ENCODE data around the gene NEDD8. TPM values are rescaled to one million over a fixed set of nuclear protein-coding genes. Genes with fewer than 3 reads are reported as not detected.
A peak's percentile ranks its signal among the peaks of the same experiment; 100 is the strongest.

The NEDD8 gene
- total RNA-seq, 1 experiment from 2014 or later = 214 TPM

GRCh38 chr14:24182110-24182882 is 49.9 kb downstream of the NEDD8 start:
- Histone ChIP-seq H2AFZ (ENCODE audit: low read length) (no peak overlapping the region), H3K4me1 (ENCODE audit: insufficient read depth, low read length) (no peaks in the 10 kb centered on the region), H3K4ac (ENCODE audit: low read depth, low read length) (no peak overlapping the region), H3K9me3 (ENCODE audit: control insufficient read depth, low read depth, low read length) (no peaks in the 10 kb centered on the region), H3K9ac (ENCODE audit: extremely low read depth, insufficient read length, low read length) (no peak overlapping the region), H3K23me2 (ENCODE audit: insufficient read length, low read depth, low read length, poor library complexity, severe bottlenecking) (no peaks in the 10 kb centered on the region), H2BK5ac (ENCODE audit: insufficient read length, low read length) (no peak overlapping the region), H2BK20ac (ENCODE audit: low read depth, low read length, poor library complexity, severe bottlenecking) (no peak overlapping the region), H3K56ac (ENCODE audit: insufficient read length, low read depth, low read length) (no peak overlapping the region), H4K5ac (ENCODE audit: insufficient read length, low read depth, low read length) (no peak overlapping the region), H3K4me2 (ENCODE audit: insufficient read depth, insufficient read length, low read length) (no peak overlapping the region), H3K79me2 (ENCODE audit: insufficient read depth, low read length) (no peaks in the 10 kb centered on the region), H4K91ac (ENCODE audit: insufficient read length, low read depth, low read length) (no peak overlapping the region), H3K23ac (ENCODE audit: insufficient read length, low read depth, low read length) (no peak overlapping the region), H2AK5ac (ENCODE audit: insufficient read length, low read length) (no peak overlapping the region), H4K8ac (replicated peaks; ENCODE audit: insufficient read length, low read depth, low read length) (no peak overlapping the region), H3K18ac (ENCODE audit: insufficient read length, low read depth, low read length) (no peak overlapping the region), H3K79me1 (ENCODE audit: insufficient read depth, low read depth, low read length, poor library complexity, severe bottlenecking) (peaks cover 1% of the 10 kb centered on the region), H3K27ac (ENCODE audit: insufficient read length, low read depth, low read length) (no peak overlapping the region), H2BK120ac (ENCODE audit: low read depth, low read length, poor library complexity, severe bottlenecking) (no peak overlapping the region), H2BK15ac (ENCODE audit: low read depth, low read length) (no peak overlapping the region), H3T11ph (ENCODE audit: low read length) (no peak overlapping the region), H3K27me3 (ENCODE audit: insufficient read depth, low read length) (no peaks in the 10 kb centered on the region), H2BK12ac (ENCODE audit: insufficient read length, low read depth, low read length) (no peak overlapping the region), H3K14ac (ENCODE audit: insufficient read depth, low read length) (no peak overlapping the region), H4K20me1 (ENCODE audit: control insufficient read depth, insufficient read depth, insufficient read length) (no peaks in the 10 kb centered on the region)
- Mint-ChIP-seq H3K4me1 (peaks cover 0 to 3% of the 10 kb centered on the region in 2 experiments; a peak in 1 of 4 replicates), H3K9me3 (no peaks in the 10 kb centered on the region), H3K27ac (peak overlapping the region in 1 of 3 experiments; percentile 16; a peak in 1 of 7 replicates), H3K36me3 (ENCODE audit: insufficient read depth in 1 of 3, low read depth in 3 of 3) (peaks cover 44 to 95% (median 79%) of the 10 kb centered on the region in 3 experiments), H3K4me3 (no peak overlapping the region; a peak in 1 of 5 replicates), H3K27me3 (ENCODE audit: low read depth) (no peaks in the 10 kb centered on the region; the same call in 1 of the 2 replicates)
- TF ChIP-seq CTCF (conservative IDR thresholded peaks at IDR 0.05) = no peak
- no peak for DNase-seq
- no CpG with 5 or more reads among the region's 14 CpGs for WGBS (ENCODE audit: extremely low coverage, insufficient read length, low lambda C conversion rate)
